ENCODE measurements around the gene ARHGEF17.

Gene ARHGEF17

GRCh38 chr11:73360743-73361369 is 52.8 kb downstream of the ARHGEF17 start:
- no peak for DNase-seq
- Histone ChIP-seq H3K9ac (ENCODE audit: low read length) (no peak overlapping the region), H3K4me3 (ENCODE audit: low read length) (no peak overlapping the region), H3K9me2 (replicated peaks; ENCODE audit: insufficient read depth, low read length) (no peaks in the 10 kb centered on the region), H2AFZ (ENCODE audit: low read length) (no peak overlapping the region), H3K4me1 (ENCODE audit: low read length) (peaks cover 40% of the 10 kb centered on the region), H3K9me3 (replicated peaks; ENCODE audit: insufficient read depth, low read length) (no peaks in the 10 kb centered on the region), H3K79me2 (ENCODE audit: low read length) (no peaks in the 10 kb centered on the region), H3K27me3 (replicated peaks; ENCODE audit: insufficient read depth, low read length) (no peaks in the 10 kb centered on the region), H3K27ac (ENCODE audit: low read length) (no peak overlapping the region), H3F3A (ENCODE audit: insufficient read depth, low read length) (peaks cover 4% of the 10 kb centered on the region; the same call in 1 of the 2 replicates), H3K36me3 (replicated peaks; ENCODE audit: insufficient read depth, low read length) (no peaks in the 10 kb centered on the region), H4K20me1 (ENCODE audit: insufficient read depth, low read length) (no peaks in the 10 kb centered on the region), H3K4me2 (ENCODE audit: low read depth, low read length) (no peak overlapping the region)
- TF ChIP-seq CTCF (IDR thresholded peaks at IDR 0.05; ENCODE audit: low read length), result no peak
- TF ChIP-seq EZH2phosphoT487 (IDR thresholded peaks at IDR 0.05; ENCODE audit: low read length), result no peak

GRCh38 chr11:73361953-73362776 is 54.1 kb downstream of the ARHGEF17 start:
- Histone ChIP-seq H2AFZ (ENCODE audit: low read length) (no peak overlapping the region), H3K27ac (ENCODE audit: low read length) (no peak overlapping the region), H3K9ac (ENCODE audit: low read length) (no peak overlapping the region), H3K9me2 (replicated peaks; ENCODE audit: insufficient read depth, low read length) (no peaks in the 10 kb centered on the region), H4K20me1 (ENCODE audit: insufficient read depth, low read length) (no peaks in the 10 kb centered on the region), H3F3A (ENCODE audit: insufficient read depth, low read length) (peaks cover 7% of the 10 kb centered on the region; the same call in 1 of the 2 replicates), H3K9me3 (replicated peaks; ENCODE audit: insufficient read depth, low read length) (no peaks in the 10 kb centered on the region), H3K4me3 (ENCODE audit: low read length) (no peak overlapping the region), H3K79me2 (ENCODE audit: low read length) (no peaks in the 10 kb centered on the region), H3K4me1 (ENCODE audit: low read length) (peaks cover 52% of the 10 kb centered on the region), H3K27me3 (replicated peaks; ENCODE audit: insufficient read depth, low read length) (no peaks in the 10 kb centered on the region), H3K36me3 (replicated peaks; ENCODE audit: insufficient read depth, low read length) (no peaks in the 10 kb centered on the region), H3K4me2 (ENCODE audit: low read depth, low read length) (no peak overlapping the region)
- DNase-seq, result no peak
- TF ChIP-seq EZH2phosphoT487 (IDR thresholded peaks at IDR 0.05; ENCODE audit: low read length) (no peak), CTCF (IDR thresholded peaks at IDR 0.05; ENCODE audit: low read length) (no peak), EZH2 (optimal IDR thresholded peaks at IDR 0.05; ENCODE audit: low read depth, low read length) (no peak)

- no peaks in the 10 kb centered on the region for H3K9me2 ChIP-seq (replicated peaks; ENCODE audit: insufficient read depth, low read length)
- no peaks in the 10 kb centered on the region for H3K9me3 ChIP-seq (replicated peaks; ENCODE audit: insufficient read depth, low read length)
- no peaks in the 10 kb centered on the region for H3K27me3 ChIP-seq (replicated peaks; ENCODE audit: insufficient read depth, low read length)
- H3F3A ChIP-seq (ENCODE audit: insufficient read depth, low read length), result peaks cover 7% of the 10 kb centered on the region; the same call in 1 of the 2 replicates
- no peaks in the 10 kb centered on the region for H4K20me1 ChIP-seq (ENCODE audit: insufficient read depth, low read length)
- H3K4me3 ChIP-seq (ENCODE audit: low read length), result no peak overlapping the region
- H3K9ac ChIP-seq (ENCODE audit: low read length), result no peak overlapping the region
- no peak for TF ChIP-seq EZH2 (optimal IDR thresholded peaks at IDR 0.05; ENCODE audit: low read depth, low read length)
- no peak for TF ChIP-seq EZH2phosphoT487 (IDR thresholded peaks at IDR 0.05; ENCODE audit: low read length)
- no peak for TF ChIP-seq CTCF (IDR thresholded peaks at IDR 0.05; ENCODE audit: low read length)
- H3K79me2 ChIP-seq (ENCODE audit: low read length), result no peaks in the 10 kb centered on the region
- no peak overlapping the region for H2AFZ ChIP-seq (ENCODE audit: low read length)
- no peaks in the 10 kb centered on the region for H3K36me3 ChIP-seq (replicated peaks; ENCODE audit: insufficient read depth, low read length)
- H3K27ac ChIP-seq (ENCODE audit: low read length), result no peak overlapping the region
- DNase-seq, result no peak
- no peak overlapping the region for H3K4me2 ChIP-seq (ENCODE audit: low read depth, low read length)
- H3K4me1 ChIP-seq (ENCODE audit: low read length), result peaks cover 59% of the 10 kb centered on the region
Measured at GRCh38 chr11:73363147-73363546, 55.1 kb downstream of the ARHGEF17 start.

Measured in MM.1S (cell line).